ENCODE results near the gene C1orf167. TPM values are rescaled to one million over a fixed set of nuclear protein-coding genes. Genes with fewer than 3 reads are reported as not detected.

Gene C1orf167
- total and polyA plus RNA-seq, 2 of the 13 experiments (the other 11 are each of a cell fraction or from before 2014, with no cell fraction given), result not detected

DNA sequence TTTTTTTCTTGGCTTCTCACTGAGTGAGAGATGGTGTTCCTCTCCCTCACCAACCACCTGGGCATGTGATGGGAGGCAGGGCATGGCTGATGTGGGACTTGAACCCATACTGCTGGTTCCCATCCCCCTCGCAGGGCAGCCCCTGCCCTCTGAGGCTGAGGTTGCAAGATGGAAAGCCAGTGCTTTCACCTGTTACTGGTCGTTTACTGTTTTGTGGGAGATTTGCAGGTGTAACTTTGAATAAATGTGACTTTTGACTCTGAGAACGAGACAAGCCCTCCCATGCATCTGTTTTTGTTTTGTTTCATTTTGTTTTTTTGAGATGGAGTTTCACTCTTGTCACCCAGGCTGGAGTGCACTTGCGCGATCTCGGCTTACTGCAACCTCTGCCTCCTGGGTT is 21.6 kb downstream of the C1orf167 start:
- CTCF ChIA-PET (ENCODE audit: low intra/inter-chr PET ratio, low total read pairs), result no interaction called here
- Histone ChIP-seq H3K27ac (ENCODE audit: extremely low read length, insufficient read depth, low read length) (no peak overlapping the region), H3K9ac (ENCODE audit: insufficient read depth, low read depth, low read length) (no peak overlapping the region), H4K20me1 (ENCODE audit: insufficient read depth, low read length) (no peaks in the 10 kb centered on the region), H3K9me3 (ENCODE audit: low read length) (no peaks in the 10 kb centered on the region), H2AFZ (ENCODE audit: low read length) (no peak overlapping the region), H3K4me1 (ENCODE audit: insufficient read depth, low read length) (peaks cover 40% of the 10 kb centered on the region), H3K79me2 (ENCODE audit: insufficient read depth, low read length) (no peaks in the 10 kb centered on the region), H3K27me3 (ENCODE audit: control insufficient read depth in 1 of 2, insufficient read depth in 2 of 2, low read length in 2 of 2) (peaks cover 1 to 8% of the 10 kb centered on the region in 2 experiments; a peak in 3 of 5 replicates), H3K4me3 (replicated peaks in 1 of 3; ENCODE audit: insufficient read depth in 1 of 3, low read depth in 2 of 3, low read length in 3 of 3) (no peak overlapping the region), H3K36me3 (replicated peaks in 1 of 2; ENCODE audit: control insufficient read depth in 1 of 2, insufficient read depth in 2 of 2, low read length in 2 of 2) (no peaks in the 10 kb centered on the region), H3K4me2 (ENCODE audit: low read depth, low read length) (no peak overlapping the region)
- in situ Hi-C loops (cut with HindIII; ENCODE audit: extremely low pct_ligation_motif_present, low pct_unique_long_range_greater_than_20kb), result no loop called here
- intact Hi-C loops (cut with micrococcal nuclease; ENCODE audit: unreplicated experiment), result no loop called here
- ATAC-seq, result no peak
- no peak for FAIRE-seq
- no TSS peak for BruUV-seq (replicated peaks)
- TF ChIP-seq STAT5B (CRISPR knock-in tag; IDR thresholded peaks at IDR 0.05), result no peak
- TF ChIP-seq ZFP36 (IDR thresholded peaks at IDR 0.05; ENCODE audit: borderline replicate concordance, low read depth, low read length, partially characterized antibody), result no peak
- TF ChIP-seq ZNF260 (CRISPR knock-in tag; IDR thresholded peaks at IDR 0.05; ENCODE audit: borderline replicate concordance, low read depth), result no peak
- no peak for TF ChIP-seq ZNF776 (CRISPR knock-in tag; IDR thresholded peaks at IDR 0.05)
- no peak for TF ChIP-seq RFX3 (CRISPR knock-in tag; IDR thresholded peaks at IDR 0.05)
- TF ChIP-seq ZNF24 (IDR thresholded peaks at IDR 0.05), result no peak
- TF ChIP-seq, protein P1, sequence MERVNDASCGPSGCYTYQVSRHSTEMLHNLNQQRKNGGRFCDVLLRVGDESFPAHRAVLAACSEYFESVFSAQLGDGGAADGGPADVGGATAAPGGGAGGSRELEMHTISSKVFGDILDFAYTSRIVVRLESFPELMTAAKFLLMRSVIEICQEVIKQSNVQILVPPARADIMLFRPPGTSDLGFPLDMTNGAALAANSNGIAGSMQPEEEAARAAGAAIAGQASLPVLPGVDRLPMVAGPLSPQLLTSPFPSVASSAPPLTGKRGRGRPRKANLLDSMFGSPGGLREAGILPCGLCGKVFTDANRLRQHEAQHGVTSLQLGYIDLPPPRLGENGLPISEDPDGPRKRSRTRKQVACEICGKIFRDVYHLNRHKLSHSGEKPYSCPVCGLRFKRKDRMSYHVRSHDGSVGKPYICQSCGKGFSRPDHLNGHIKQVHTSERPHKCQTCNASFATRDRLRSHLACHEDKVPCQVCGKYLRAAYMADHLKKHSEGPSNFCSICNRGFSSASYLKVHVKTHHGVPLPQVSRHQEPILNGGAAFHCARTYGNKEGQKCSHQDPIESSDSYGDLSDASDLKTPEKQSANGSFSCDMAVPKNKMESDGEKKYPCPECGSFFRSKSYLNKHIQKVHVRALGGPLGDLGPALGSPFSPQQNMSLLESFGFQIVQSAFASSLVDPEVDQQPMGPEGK (CRISPR knock-in tag; IDR thresholded peaks at IDR 0.05), result no peak
- no peak for TF ChIP-seq U2AF1 (optimal IDR thresholded peaks at IDR 0.05; ENCODE audit: low read depth, low read length)
- no peak for TF ChIP-seq ZNF501 (CRISPR knock-in tag; IDR thresholded peaks at IDR 0.05)
- no peak for TF ChIP-seq YY1 (IDR thresholded peaks at IDR 0.05; ENCODE audit: insufficient read depth, insufficient replicate concordance, low read depth, low read length)
- POLR2A ChIA-PET, result no interaction called here
- no peak for DNase-seq (ENCODE audit: low spot score)
- 52% methylated on average over 6 of the region's 6 CpGs for WGBS (ENCODE audit: low lambda C conversion rate)

Data from HepG2 (cell line).